Progenitor cell of endocrine pancreas (in vitro differentiated cells): ENCODE results near the gene GLO1. TPM values are rescaled to one million over a fixed set of nuclear protein-coding genes. Genes with fewer than 3 reads are reported as not detected.

Experiments used
- DNase-seq: peaks from one replicate; pipeline ENCODE4 v3.0.0; 2021; ENCODE audit warnings: low spot score; ENCODE audit not compliant: unreplicated experiment
- H3K27ac Mint-ChIP-seq: 2 replicates; pipeline ENCODE4 v1.8.0; 2021; ENCODE audit warnings: mild to moderate bottlenecking, moderate library complexity, mixed read lengths
- H3K27me3 Mint-ChIP-seq: 2 replicates; pipeline ENCODE4 v1.8.0; 2021; ENCODE audit warnings: mixed read lengths
- H3K36me3 Mint-ChIP-seq: 2 replicates; pipeline ENCODE4 v1.8.0; 2022; ENCODE audit warnings: mixed read lengths; ENCODE audit not compliant: insufficient read depth
- H3K4me1 Mint-ChIP-seq: 2 replicates; pipeline ENCODE4 v1.8.0; 2021; ENCODE audit warnings: low read depth, mixed read lengths
- H3K4me3 Mint-ChIP-seq: 2 replicates; pipeline ENCODE4 v1.8.0; 2021; ENCODE audit warnings: low read depth, mild to moderate bottlenecking, moderate library complexity, mixed read lengths
- H3K9me3 Mint-ChIP-seq: 2 replicates; pipeline ENCODE4 v1.8.0; 2021; ENCODE audit warnings: low read depth, mixed read lengths
- CTCF ChIP-seq: fragments of 200-600 bp; sonication (generic); IDR thresholded peaks from one replicate; pipeline ENCODE4 v1.5.0; 2021; ENCODE audit warnings: antibody characterized with exemption, mild to moderate bottlenecking; ENCODE audit not compliant: unreplicated experiment
- total RNA-seq: library from RNA; stranded (reverse); gene quantifications from 2 replicates; pipeline ENCODE4 v1.2.1, GENCODE V29; 2021

The GLO1 gene
- total RNA-seq, 1 donor from 2014 or later: 97.9 TPM

- Mint-ChIP-seq H3K9me3 (peaks cover 11% of the 10 kb centered on the region), H3K36me3 (no peaks in the 10 kb centered on the region), H3K27ac (no peak overlapping the region), H3K4me1 (no peaks in the 10 kb centered on the region), H3K27me3 (peaks cover 8% of the 10 kb centered on the region), H3K4me3 (no peak overlapping the region)
- no peak for DNase-seq
- TF ChIP-seq CTCF: no peak
Measured at GRCh38 chr6:38736951-38737350, 34.0 kb upstream of the GLO1 start.

- H3K36me3 Mint-ChIP-seq: no peaks in the 10 kb centered on the region
- no peaks in the 10 kb centered on the region for H3K27me3 Mint-ChIP-seq
- H3K27ac Mint-ChIP-seq: no peak overlapping the region
- no peak for TF ChIP-seq CTCF
- no peaks in the 10 kb centered on the region for H3K4me1 Mint-ChIP-seq
- H3K4me3 Mint-ChIP-seq: no peak overlapping the region
- DNase-seq: no peak
- peaks cover 4% of the 10 kb centered on the region for H3K9me3 Mint-ChIP-seq
Measured at GRCh38 chr6:38730140-38730862, 27.4 kb upstream of the GLO1 start.

GRCh38 chr6:38728203-38728602 lies 25.3 kb upstream of the GLO1 start:
- no peak for TF ChIP-seq CTCF
- H3K4me3 Mint-ChIP-seq: no peak overlapping the region
- no peak for DNase-seq
- no peaks in the 10 kb centered on the region for H3K9me3 Mint-ChIP-seq
- H3K4me1 Mint-ChIP-seq: no peaks in the 10 kb centered on the region
- no peaks in the 10 kb centered on the region for H3K27me3 Mint-ChIP-seq
- H3K36me3 Mint-ChIP-seq: no peaks in the 10 kb centered on the region
- H3K27ac Mint-ChIP-seq: no peak overlapping the region

DNA sequence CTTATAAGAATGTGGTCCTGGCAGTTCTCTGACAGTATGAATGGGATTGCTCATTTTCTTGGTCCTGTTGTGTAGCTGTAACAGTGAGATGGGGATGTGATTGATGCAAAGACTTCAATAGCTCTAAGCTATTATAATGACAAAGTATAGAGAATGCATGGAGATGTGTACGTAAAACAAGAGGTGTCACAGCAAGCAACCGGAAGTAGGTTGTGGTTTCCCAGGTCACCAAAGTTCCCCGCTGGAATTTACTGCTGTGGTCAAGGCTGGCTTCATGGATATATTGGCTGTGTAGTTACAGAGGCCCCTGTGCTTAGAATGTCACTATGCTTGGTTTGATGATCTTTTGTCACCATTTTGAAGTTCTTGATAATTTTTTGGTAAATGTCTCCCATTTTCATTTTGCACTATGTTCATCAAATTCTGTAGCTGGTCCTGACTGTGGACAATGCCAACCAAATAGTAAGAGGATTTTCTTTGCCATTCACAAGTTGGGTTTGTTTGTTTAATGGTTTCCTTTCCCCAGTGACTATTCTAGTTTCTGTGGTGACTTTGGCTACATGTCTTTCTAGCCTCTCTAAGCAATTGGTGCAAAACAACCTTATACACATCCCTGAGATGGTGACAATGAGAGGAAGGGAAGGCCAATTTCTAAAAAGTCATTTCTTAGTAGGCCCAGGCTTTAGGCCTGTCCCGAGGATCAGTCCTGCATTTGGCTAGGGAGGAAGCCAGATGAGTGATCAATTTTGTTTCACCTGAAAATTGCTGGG lies 22.7 kb upstream of the GLO1 start:
- Mint-ChIP-seq H3K36me3 (no peaks in the 10 kb centered on the region), H3K27me3 (no peaks in the 10 kb centered on the region), H3K9me3 (peaks cover 2% of the 10 kb centered on the region), H3K27ac (no peak overlapping the region), H3K4me3 (no peak overlapping the region), H3K4me1 (no peaks in the 10 kb centered on the region)
- TF ChIP-seq CTCF: no peak
- DNase-seq: no peak

DNA sequence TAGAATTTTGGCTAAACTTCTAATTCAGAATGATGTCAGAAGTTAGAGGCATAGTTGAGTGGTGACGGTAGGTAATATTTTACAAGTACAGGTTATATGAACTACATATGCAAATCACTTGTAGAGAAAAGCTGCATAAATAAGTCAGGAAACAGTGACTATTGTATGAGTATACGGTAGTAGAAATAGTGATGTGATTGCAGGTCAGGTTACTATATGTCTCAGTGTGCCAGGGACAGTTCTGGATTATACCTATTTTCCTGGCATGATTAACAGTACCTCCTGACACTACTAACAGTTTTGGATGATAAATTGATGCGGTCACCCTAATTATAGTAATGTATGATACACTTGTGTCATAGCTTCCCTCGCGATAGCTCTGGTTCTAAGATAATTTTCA lies 21.4 kb upstream of the GLO1 start:
- no peaks in the 10 kb centered on the region for H3K27me3 Mint-ChIP-seq
- no peaks in the 10 kb centered on the region for H3K36me3 Mint-ChIP-seq
- no peak overlapping the region for H3K4me3 Mint-ChIP-seq
- no peaks in the 10 kb centered on the region for H3K4me1 Mint-ChIP-seq
- H3K27ac Mint-ChIP-seq: no peak overlapping the region
- H3K9me3 Mint-ChIP-seq: peaks cover 6% of the 10 kb centered on the region
- no peak for DNase-seq
- TF ChIP-seq CTCF: no peak
